Activated T-helper 2 cell treated with anti-CD3 and anti-CD28 coated beads, Interferon-gamma antibody, Interleukin-2, Interleukin-4, amounts not matched to agents 10 μg/mL and 5 μg/mL and 100 μg/mL, durations not matched to agents 14 hours and 24 hours and 36 hours (primary cell): Measurements from ENCODE around the gene TAS2R39. TPM values are rescaled to one million over a fixed set of nuclear protein-coding genes. Genes with fewer than 3 reads are reported as not detected.
"Not testable (repeated sequence)": the region's sequence is repeated elsewhere in the genome, so short reads cannot be mapped to it uniquely, and the experiment has no call there.

Experiments used
- DNase-seq: peaks from one replicate; pipeline ENCODE4 v3.0.0; 2021; ENCODE audit warnings: low spot score
- H3K27ac Mint-ChIP-seq: one replicate; pipeline ENCODE4 v1.8.0; 2021; ENCODE audit warnings: mixed read lengths
- H3K27me3 Mint-ChIP-seq: one replicate; pipeline ENCODE4 v1.8.0; 2021; ENCODE audit warnings: low read depth, mixed read lengths
- H3K36me3 Mint-ChIP-seq: one replicate; pipeline ENCODE4 v1.8.0; 2021; ENCODE audit warnings: low read depth, mixed read lengths
- H3K4me1 Mint-ChIP-seq: one replicate; pipeline ENCODE4 v1.8.0; 2021; ENCODE audit warnings: low read depth, mixed read lengths
- H3K4me3 Mint-ChIP-seq: one replicate; pipeline ENCODE4 v1.8.0; 2021; ENCODE audit warnings: low read depth, mild to moderate bottlenecking, moderate library complexity, mixed read lengths
- H3K9me3 Mint-ChIP-seq: one replicate; pipeline ENCODE4 v1.8.0; 2021; ENCODE audit warnings: mixed read lengths
- intact Hi-C: fragments of 100-400 bp; cut with micrococcal nuclease; formaldehyde crosslinking; loops from one replicate; pipeline ENCODE4 v1.15.1; 2023
- total RNA-seq: library from RNA; stranded (reverse); gene quantifications from 2 replicates; pipeline ENCODE4 v1.2.3, GENCODE V29; 2022

The TAS2R39 gene
- not detected in 2 replicates for total RNA-seq

DNA sequence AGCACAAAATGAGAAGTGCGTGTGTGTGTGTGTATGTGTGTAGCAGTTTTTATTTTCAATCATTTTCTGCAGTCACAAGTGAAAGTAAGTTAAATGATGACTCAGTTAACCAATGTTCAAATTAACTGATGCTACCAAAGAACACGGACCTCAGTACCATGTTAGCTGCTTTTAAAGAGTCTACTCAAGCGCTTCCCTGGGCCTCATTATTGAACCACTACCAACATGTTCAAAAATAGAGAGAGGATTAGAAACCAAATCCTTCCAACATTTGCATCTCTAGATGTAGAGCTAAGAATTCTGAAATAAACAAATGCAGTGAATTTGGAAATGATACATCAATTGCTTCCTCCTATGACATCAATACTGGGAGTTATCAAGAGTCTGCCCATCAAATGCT is at the start of gene TAS2R39:
TSS of gene TAS2R39 (plus strand) at position 396 of the 400 bp plus-strand sequence. CDS start at position 396, 0 bp downstream.
- DNase-seq = no peak
- H3K27ac Mint-ChIP-seq = no peak within 1 kb of the TSS
- intact Hi-C loops = no loop called here
- H3K4me1 Mint-ChIP-seq = no peaks in the 10 kb centered on the region
- H3K4me3 Mint-ChIP-seq = no peak within 1 kb of the TSS
- peaks cover 12% of the 10 kb centered on the region for H3K9me3 Mint-ChIP-seq
- peaks cover 9% of the 10 kb centered on the region for H3K27me3 Mint-ChIP-seq
- no peaks in the 10 kb centered on the region for H3K36me3 Mint-ChIP-seq

DNA sequence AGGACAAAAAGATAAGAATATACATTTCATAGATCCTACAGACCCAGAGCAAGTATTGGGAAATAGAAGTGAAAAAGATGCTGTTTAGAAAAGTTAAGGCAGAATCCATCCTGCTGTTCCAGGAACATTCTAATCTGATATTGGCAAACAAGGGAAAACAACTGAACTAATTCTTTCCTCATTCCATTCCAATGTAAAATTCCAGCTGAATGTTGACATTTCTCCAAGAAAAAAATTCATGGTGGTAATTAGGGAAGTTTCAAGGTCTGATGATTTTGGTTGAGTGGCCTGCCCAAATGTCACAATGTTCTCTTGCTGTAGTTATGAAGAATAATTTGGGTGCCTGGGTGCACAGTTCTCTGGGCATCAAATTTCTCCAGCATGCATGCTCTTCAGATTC is 36.1 kb upstream of the TAS2R39 start:
- intact Hi-C loops = no loop called here
- H3K36me3 Mint-ChIP-seq = no peaks in the 10 kb centered on the region
- H3K4me1 Mint-ChIP-seq = no peaks in the 10 kb centered on the region
- no peak overlapping the region for H3K4me3 Mint-ChIP-seq
- H3K9me3 Mint-ChIP-seq = peaks cover 12% of the 10 kb centered on the region
- no peak overlapping the region for H3K27ac Mint-ChIP-seq
- DNase-seq = no peak
- no peaks in the 10 kb centered on the region for H3K27me3 Mint-ChIP-seq

DNA sequence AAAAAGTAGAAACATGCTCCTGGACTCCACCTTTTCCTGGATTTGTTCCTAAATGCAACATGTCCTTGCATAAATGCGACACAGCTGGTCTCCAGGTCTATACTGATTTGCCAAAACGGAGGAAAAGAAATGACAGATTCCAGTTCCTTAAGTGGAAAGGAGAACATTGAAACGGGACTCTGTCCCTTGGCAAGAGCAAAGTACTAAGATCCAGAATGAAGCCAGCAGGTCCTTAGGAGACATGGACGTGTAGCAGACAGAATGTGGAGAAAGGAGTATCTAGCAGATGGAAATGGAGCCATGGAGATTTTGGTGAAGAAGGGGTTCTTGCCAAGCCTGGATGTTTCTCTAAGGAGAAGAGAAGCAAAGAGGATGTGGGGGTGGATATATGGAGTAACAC is 35.2 kb upstream of the TAS2R39 start:
- no peaks in the 10 kb centered on the region for H3K27me3 Mint-ChIP-seq
- H3K36me3 Mint-ChIP-seq = no peaks in the 10 kb centered on the region
- no peak overlapping the region for H3K27ac Mint-ChIP-seq
- intact Hi-C loops = no loop called here
- no peaks in the 10 kb centered on the region for H3K4me1 Mint-ChIP-seq
- H3K9me3 Mint-ChIP-seq = peaks cover 12% of the 10 kb centered on the region
- no peak overlapping the region for H3K4me3 Mint-ChIP-seq
- DNase-seq = no peak

DNA sequence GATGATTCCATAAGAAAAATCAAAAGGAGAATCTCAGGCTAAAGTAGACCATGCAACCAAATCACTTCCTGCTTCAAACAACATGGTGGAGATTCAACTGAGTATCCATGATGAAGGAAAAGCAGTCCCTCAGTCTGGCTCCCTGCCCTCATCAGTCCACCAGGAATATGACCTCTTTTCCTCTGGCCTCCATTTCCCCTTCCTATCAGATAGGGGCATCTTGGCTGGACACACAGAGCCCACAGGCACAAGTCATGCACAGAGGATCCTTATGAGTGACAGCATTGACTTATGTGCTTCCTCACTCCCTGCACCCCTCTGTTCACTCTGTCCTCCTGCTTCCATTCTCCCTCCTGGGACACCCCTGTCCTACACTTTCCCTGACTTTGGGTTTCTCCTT is 34.6 kb upstream of the TAS2R39 start:
- no peak for DNase-seq
- H3K4me1 Mint-ChIP-seq = no peaks in the 10 kb centered on the region
- no peaks in the 10 kb centered on the region for H3K36me3 Mint-ChIP-seq
- H3K4me3 Mint-ChIP-seq = no peak overlapping the region
- no peak overlapping the region for H3K27ac Mint-ChIP-seq
- intact Hi-C loops = no loop called here
- H3K27me3 Mint-ChIP-seq = no peaks in the 10 kb centered on the region
- H3K9me3 Mint-ChIP-seq = peaks cover 12% of the 10 kb centered on the region

DNA sequence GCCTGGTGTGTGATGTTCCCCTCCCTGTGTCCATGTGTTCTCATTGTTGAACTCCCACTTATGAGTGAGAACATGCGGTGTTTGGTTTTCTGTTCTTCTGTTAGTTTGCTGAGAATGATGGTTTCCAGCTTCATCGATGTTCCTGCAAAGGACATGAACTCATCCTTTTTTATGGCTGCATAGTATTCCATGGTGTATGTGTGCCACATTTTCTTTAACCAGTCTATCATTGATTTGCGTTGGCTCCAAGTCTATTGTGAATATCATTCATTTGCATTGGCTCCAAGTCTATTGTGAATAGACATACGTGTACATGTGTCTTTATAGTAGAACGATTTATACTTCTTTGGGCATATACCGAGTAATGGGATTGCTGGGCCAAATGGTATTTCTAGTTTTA is 32.5 kb upstream of the TAS2R39 start:
- intact Hi-C loops, H3K36me3 Mint-ChIP-seq, DNase-seq, H3K4me3 Mint-ChIP-seq, H3K27ac Mint-ChIP-seq, H3K27me3 Mint-ChIP-seq, H3K4me1 Mint-ChIP-seq: not testable (repeated sequence)
- H3K9me3 Mint-ChIP-seq = peaks cover 12% of the 10 kb centered on the region

DNA sequence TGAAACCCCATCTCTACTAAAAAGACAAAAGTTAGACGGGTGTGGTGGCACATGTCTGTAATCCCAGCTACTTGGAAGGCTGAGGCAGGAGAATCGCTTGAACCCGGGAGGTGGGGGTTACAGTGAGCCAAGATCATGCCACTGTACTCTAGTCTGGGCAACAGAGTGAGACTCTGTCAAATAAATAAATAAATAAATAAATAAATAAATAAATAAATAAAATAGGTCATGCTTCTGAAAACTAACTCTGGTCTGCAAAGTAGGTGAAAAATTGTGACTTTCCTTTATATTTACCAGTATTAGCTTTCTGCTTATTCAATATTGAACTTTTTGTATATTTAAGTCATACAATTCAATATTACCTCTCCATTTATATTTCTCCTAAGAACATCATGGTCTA is 24.6 kb upstream of the TAS2R39 start:
- DNase-seq, H3K27me3 Mint-ChIP-seq, H3K9me3 Mint-ChIP-seq, H3K4me3 Mint-ChIP-seq, intact Hi-C loops, H3K36me3 Mint-ChIP-seq, H3K27ac Mint-ChIP-seq, H3K4me1 Mint-ChIP-seq: not testable (repeated sequence)

DNA sequence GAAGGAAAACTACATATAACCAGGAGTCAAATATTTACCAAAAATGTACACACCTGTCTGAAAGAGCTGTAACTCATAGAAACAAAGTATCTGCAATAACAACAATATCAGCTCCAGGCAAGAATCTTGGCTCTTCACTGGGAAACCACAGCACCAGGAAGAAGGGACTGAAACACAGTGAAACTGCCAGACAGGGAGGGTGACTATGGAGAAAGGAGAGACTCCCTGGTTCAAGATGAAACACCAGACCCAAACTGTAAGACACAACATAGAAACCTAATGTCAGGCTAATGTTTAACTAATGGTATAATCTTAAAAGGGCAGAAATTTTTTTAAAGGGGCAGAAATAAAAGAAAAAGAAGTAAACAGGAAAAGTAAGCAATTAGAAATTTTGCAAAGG is 11.5 kb upstream of the TAS2R39 start:
- Mint-ChIP-seq H3K9me3 (peaks cover 5% of the 10 kb centered on the region), H3K27ac (no peak overlapping the region), H3K27me3 (no peaks in the 10 kb centered on the region), H3K4me1 (no peaks in the 10 kb centered on the region), H3K36me3 (no peaks in the 10 kb centered on the region), H3K4me3 (no peak overlapping the region)
- DNase-seq = no peak
- intact Hi-C loops = no loop called here

DNA sequence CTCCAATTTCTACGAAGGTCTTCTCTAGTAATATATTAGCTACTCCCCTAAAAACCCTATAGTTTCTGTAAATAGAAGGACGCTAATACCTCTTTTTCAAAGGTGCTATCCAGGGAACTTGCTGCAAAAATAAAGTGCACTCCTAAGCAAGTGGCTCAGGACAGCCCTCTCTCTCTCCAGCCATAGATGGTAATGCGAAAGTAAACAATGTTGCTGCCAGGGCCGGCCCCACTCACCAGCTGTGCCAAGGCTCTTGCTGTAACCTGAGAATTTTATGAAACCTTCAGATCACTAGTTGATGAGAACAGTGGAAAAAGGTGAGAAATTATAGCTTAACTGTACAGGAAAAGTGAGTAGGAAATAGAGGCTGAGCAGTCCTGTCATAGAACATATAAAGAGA is 10.9 kb upstream of the TAS2R39 start:
- intact Hi-C loops = no loop called here
- H3K36me3 Mint-ChIP-seq = no peaks in the 10 kb centered on the region

DNA sequence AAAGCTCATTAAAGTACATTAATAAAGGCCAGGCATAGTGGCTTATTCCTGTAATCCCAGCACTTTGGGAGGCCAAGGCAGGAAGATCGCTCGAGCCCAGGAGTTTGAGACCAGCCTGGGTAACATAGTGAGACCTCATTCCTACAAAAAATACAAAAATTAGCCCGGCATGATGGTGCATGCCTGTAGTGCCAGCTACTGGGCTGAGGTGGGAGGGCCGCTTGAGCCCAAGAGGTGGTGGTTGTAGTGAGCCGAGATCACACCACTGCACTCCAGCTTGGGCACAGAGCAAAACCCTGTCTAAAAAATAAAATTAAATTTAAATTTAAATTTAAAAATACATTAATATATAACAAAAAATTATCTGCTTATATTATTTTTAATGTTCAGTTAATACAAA is 7.1 kb upstream of the TAS2R39 start:
- Mint-ChIP-seq H3K4me1 (no peaks in the 10 kb centered on the region), H3K27ac (no peak overlapping the region), H3K4me3 (no peak overlapping the region), H3K27me3 (no peaks in the 10 kb centered on the region), H3K36me3 (no peaks in the 10 kb centered on the region), H3K9me3 (peaks cover 21% of the 10 kb centered on the region)
- intact Hi-C loops = no loop called here
- DNase-seq = no peak

More for the DNA sequence above, 10.9 kb upstream of the TAS2R39 start:
- DNase-seq = no peak
- Mint-ChIP-seq H3K27me3 (no peaks in the 10 kb centered on the region), H3K9me3 (peaks cover 6% of the 10 kb centered on the region), H3K27ac (no peak overlapping the region), H3K4me3 (no peak overlapping the region), H3K4me1 (no peaks in the 10 kb centered on the region)

DNA sequence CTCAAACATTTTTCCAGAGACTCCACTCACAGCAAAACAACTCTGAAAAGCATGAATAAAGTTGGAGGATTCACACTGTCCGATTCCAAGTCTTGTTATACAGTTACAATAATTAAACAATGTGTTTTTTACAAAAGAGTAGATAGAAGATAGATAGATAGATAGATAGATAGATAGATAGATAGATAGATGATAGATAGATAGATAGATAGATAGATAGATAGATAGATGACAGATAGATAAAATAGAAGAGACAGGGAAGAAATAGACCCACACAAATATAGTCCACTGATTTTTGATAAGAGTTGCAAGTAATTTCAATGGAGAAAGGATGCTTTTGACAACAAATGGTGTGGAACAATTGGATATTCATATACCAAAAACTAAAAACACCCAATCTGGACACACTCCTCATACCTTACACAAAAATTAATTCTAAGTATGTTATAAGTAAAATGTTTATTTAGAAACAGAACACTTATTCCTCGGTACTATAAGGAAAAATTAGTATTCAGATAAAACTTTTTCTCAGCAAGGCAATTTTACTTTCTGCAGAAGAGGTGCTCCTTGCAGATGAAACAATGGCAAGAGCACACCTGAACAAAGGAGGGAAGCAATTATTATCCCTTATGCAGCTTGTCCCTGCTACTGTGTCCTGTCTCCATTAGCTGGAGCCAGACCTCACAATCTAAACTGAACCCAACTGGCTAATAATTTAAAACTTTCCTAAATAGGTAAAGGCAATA is 5.7 kb upstream of the TAS2R39 start:
- Mint-ChIP-seq H3K27me3 (no peaks in the 10 kb centered on the region), H3K4me3 (no peak overlapping the region), H3K9me3 (peaks cover 21% of the 10 kb centered on the region), H3K36me3 (no peaks in the 10 kb centered on the region), H3K4me1 (no peaks in the 10 kb centered on the region), H3K27ac (no peak overlapping the region)
- DNase-seq = no peak
- intact Hi-C loops = no loop called here

DNA sequence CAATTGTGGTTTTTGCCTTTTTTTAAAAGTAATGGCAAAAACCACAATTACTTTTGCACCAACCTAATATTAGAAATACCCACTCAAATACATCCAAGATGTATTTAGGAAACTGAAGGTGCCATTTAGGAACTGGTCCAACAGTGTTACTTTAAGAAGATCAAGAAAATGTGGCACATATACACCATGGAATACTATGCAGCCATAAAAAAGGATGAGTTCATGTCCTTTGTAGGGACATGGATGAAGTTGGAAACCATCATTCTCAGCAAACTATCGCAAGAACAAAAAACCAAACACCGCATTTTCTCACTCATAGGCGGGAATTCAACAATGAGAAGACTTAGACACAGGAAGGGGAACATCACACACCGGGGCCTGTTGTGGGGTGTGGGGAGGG is 2.4 kb upstream of the TAS2R39 start:
- DNase-seq, intact Hi-C loops, H3K4me3 Mint-ChIP-seq, H3K36me3 Mint-ChIP-seq, H3K27me3 Mint-ChIP-seq, H3K27ac Mint-ChIP-seq, H3K4me1 Mint-ChIP-seq: not testable (repeated sequence)
- H3K9me3 Mint-ChIP-seq = peaks cover 21% of the 10 kb centered on the region

DNA sequence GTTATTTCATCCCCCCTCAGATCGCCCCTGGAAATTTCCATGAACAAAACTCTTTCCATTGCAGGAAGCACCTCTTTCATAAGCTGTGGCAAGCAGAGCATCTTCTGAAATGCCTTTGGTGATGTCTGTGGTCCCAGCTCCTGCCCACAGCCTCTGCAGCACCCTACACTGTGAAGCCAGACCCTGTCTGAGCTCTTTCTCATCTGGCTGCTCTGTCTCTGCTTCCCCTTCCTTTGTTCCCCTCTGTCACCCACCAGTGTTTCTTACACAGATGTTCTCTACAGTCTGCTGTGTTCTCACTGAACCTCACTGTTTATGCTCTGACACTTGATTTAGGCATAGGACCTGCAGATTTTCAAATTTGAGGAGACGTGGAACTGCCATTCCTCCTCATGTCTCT is 1.9 kb upstream of the TAS2R39 start:
- H3K36me3 Mint-ChIP-seq = no peaks in the 10 kb centered on the region

DNA sequence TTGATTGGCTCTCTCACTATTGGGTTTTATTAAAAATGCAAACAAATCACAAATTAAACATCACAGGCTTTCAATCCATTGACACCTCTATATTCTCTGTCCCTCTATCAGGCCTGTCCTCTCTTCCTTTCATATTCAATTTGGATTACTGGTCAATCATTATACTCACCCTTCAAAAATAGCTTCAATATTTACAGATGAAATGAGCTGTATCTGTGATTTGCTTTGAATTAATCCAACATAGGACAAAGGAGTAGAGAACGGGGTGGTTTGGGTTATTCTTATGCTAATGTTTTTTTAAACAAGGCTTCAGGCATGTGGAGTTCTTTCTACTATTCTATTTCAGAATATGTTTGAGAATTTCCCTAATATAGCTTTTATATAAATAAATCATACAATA is 2.3 kb downstream of the TAS2R39 start:
- Mint-ChIP-seq H3K4me1 (no peaks in the 10 kb centered on the region), H3K9me3 (no peaks in the 10 kb centered on the region), H3K4me3 (no peak overlapping the region), H3K27me3 (peaks cover 9% of the 10 kb centered on the region), H3K27ac (no peak overlapping the region), H3K36me3 (no peaks in the 10 kb centered on the region)
- intact Hi-C loops = no loop called here
- DNase-seq = no peak

More for the DNA sequence above, 1.9 kb upstream of the TAS2R39 start:
- intact Hi-C loops = no loop called here
- Mint-ChIP-seq H3K9me3 (peaks cover 21% of the 10 kb centered on the region), H3K27ac (no peak overlapping the region), H3K4me1 (no peaks in the 10 kb centered on the region), H3K27me3 (peaks cover 9% of the 10 kb centered on the region), H3K4me3 (no peak overlapping the region)
- no peak for DNase-seq

DNA sequence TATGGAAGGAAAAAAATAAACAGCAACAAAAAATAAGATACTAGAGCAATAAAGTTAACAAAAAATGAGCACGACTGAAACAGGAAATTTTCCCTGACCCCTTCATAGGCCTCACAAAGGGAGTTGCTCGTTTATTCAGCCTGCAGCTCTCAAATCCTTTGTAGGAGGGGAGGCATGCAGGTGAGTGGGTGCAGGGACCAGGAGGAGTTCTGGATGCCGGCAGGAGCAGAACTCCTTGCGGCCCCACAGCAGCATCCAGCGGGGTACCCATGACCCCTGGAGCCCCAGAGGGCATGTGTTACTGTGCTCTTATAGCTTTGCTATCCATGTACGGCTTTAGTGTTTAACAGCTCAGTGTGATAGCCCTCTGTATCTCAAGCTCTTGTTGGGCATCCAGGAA is 5.8 kb downstream of the TAS2R39 start:
- DNase-seq = no peak
- no peak overlapping the region for H3K4me3 Mint-ChIP-seq
- H3K9me3 Mint-ChIP-seq = no peaks in the 10 kb centered on the region
- no peaks in the 10 kb centered on the region for H3K4me1 Mint-ChIP-seq
- intact Hi-C loops = no loop called here
- H3K27me3 Mint-ChIP-seq = peaks cover 9% of the 10 kb centered on the region
- H3K27ac Mint-ChIP-seq = no peak overlapping the region
- H3K36me3 Mint-ChIP-seq = no peaks in the 10 kb centered on the region
